Smooth muscle cell (in vitro differentiated cells): ENCODE results near the gene OR2A25. TPM values are rescaled to one million over a fixed set of nuclear protein-coding genes. Genes with fewer than 3 reads are reported as not detected.
"Not testable (repeated sequence)": the region's sequence is repeated elsewhere in the genome, so short reads cannot be mapped to it uniquely, and the experiment has no call there.

ENCODE experiments used
- DNase-seq: peaks from one replicate; lab custom pipeline; 2025; ENCODE audit not compliant: unreplicated experiment; lab: John Stamatoyannopoulos, UW
- H2AFZ ChIP-seq: fragments of 200-600 bp; sonication (generic); 2 replicates; pipeline ENCODE4 v1.6.0; 2016; ENCODE audit warnings: antibody characterized with exemption, low read depth, mild to moderate bottlenecking
- H3F3A ChIP-seq: fragments of 200-600 bp; sonication (generic); 2 replicates; pipeline ENCODE4 v1.6.0; 2017; ENCODE audit warnings: antibody characterized with exemption, low read depth
- H3K27ac ChIP-seq: fragments of 200-600 bp; sonication (generic); 2 replicates; pipeline ENCODE4 v1.5.1; 2016; ENCODE audit warnings: low read depth, mild to moderate bottlenecking
- H3K27me3 ChIP-seq: fragments of 200-600 bp; sonication (generic); 2 replicates; pipeline ENCODE4 v1.6.1; 2016; ENCODE audit warnings: low read depth, mild to moderate bottlenecking
- H3K36me3 ChIP-seq: fragments of 200-600 bp; sonication (generic); 2 replicates; pipeline ENCODE4 v1.5.1; 2016; ENCODE audit warnings: low read depth
- H3K4me1 ChIP-seq: fragments of 200-600 bp; sonication (generic); 2 replicates; pipeline ENCODE4 v1.5.1; 2016; ENCODE audit warnings: low read depth
- H3K4me2 ChIP-seq: fragments of 200-600 bp; sonication (generic); 2 replicates; pipeline ENCODE4 v1.6.0; 2016; ENCODE audit warnings: mild to moderate bottlenecking
- H3K4me3 ChIP-seq: fragments of 200-600 bp; sonication (generic); 2 replicates; pipeline ENCODE4 v1.5.1; 2016; ENCODE audit warnings: mild to moderate bottlenecking
- H3K79me2 ChIP-seq: fragments of 200-600 bp; sonication (generic); 2 replicates; pipeline ENCODE4 v1.6.0; 2016; ENCODE audit warnings: low read depth, mild to moderate bottlenecking
- H3K9ac ChIP-seq: fragments of 200-600 bp; sonication (generic); 2 replicates; pipeline ENCODE4 v1.6.0; 2016; ENCODE audit warnings: low read depth
- H3K9me3 ChIP-seq: fragments of 200-600 bp; sonication (generic); replicated peaks from 2 replicates; pipeline ENCODE4 v1.5.1; 2016; ENCODE audit warnings: low read depth
- H4K20me1 ChIP-seq: fragments of 200-600 bp; sonication (generic); 2 replicates; pipeline ENCODE4 v1.6.0; 2016; ENCODE audit warnings: low read depth
- WGBS: methylation state at CpG from one replicate; pipeline ENCODE4 v1.1.7; 2016; ENCODE audit warnings: low lambda C conversion rate; 5-methylcytosine and 5-hydroxymethylcytosine counted together
- polyA plus RNA-seq: library from polyadenylated mRNA; unstranded; fragments of >200 nt; fragmentation: Nextera tagmentation; extraction: Ambion mirVana; gene quantifications from 2 replicates; pipeline ENCODE4 v1.2.1, GENCODE V29; 2016
- total RNA-seq: library from RNA; depleted of rRNA; stranded (reverse); fragments of >200 nt; gene quantifications from 2 replicates; pipeline ENCODE4 v1.2.3, GENCODE V29; 2014
- TF ChIP-seq, protein P1 (sequence below): fragments of 200-600 bp; sonication (generic); IDR thresholded peaks from 2 replicates; pipeline ENCODE4 v1.5.1; 2017; ENCODE audit warnings: borderline replicate concordance, mild to moderate bottlenecking, antibody characterized with exemption; ENCODE audit not compliant: insufficient read depth, poor library complexity, severe bottlenecking

Gene OR2A25
- total and polyA plus RNA-seq, 2 experiments from 2014 or later, result not detected

DNA sequence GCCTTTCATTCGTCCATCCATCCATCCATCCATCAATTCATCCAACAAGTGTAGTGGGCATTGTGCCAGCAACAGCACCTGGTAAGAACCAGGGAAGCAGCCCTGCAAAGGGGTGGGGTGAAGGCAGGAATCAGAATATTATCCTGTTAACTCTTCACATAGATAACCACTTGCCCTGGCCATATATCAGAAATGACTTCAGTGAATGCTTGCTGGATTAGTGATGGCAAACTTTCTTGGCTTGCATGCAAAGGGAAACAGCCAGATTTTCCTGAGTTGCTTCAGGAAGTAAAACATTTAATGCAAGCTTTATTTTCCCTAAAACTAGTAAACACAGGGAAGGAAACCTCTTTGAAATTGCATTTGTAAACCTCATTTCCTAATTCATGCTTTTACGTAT lies 20.1 kb upstream of the OR2A25 start:
- H2AFZ ChIP-seq, result no peak overlapping the region
- H3K27ac ChIP-seq, result peak overlapping the region; percentile 61
- H3K4me3 ChIP-seq, result no peak overlapping the region
- TF ChIP-seq, protein P1, sequence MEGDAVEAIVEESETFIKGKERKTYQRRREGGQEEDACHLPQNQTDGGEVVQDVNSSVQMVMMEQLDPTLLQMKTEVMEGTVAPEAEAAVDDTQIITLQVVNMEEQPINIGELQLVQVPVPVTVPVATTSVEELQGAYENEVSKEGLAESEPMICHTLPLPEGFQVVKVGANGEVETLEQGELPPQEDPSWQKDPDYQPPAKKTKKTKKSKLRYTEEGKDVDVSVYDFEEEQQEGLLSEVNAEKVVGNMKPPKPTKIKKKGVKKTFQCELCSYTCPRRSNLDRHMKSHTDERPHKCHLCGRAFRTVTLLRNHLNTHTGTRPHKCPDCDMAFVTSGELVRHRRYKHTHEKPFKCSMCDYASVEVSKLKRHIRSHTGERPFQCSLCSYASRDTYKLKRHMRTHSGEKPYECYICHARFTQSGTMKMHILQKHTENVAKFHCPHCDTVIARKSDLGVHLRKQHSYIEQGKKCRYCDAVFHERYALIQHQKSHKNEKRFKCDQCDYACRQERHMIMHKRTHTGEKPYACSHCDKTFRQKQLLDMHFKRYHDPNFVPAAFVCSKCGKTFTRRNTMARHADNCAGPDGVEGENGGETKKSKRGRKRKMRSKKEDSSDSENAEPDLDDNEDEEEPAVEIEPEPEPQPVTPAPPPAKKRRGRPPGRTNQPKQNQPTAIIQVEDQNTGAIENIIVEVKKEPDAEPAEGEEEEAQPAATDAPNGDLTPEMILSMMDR, result no peak
- H3K4me2 ChIP-seq, result peak overlapping the region; percentile 66
- H3K4me1 ChIP-seq, result peaks cover 5% of the 10 kb centered on the region
- no peaks in the 10 kb centered on the region for H3K79me2 ChIP-seq
- H3F3A ChIP-seq, result peaks cover 5% of the 10 kb centered on the region
- H3K9me3 ChIP-seq, result no peaks in the 10 kb centered on the region
- DNase-seq, result no peak
- H3K27me3 ChIP-seq, result no peaks in the 10 kb centered on the region
- no peaks in the 10 kb centered on the region for H4K20me1 ChIP-seq
- 82% methylated on average over 2 of the region's 2 CpGs for WGBS
- no peak overlapping the region for H3K9ac ChIP-seq
- no peaks in the 10 kb centered on the region for H3K36me3 ChIP-seq

DNA sequence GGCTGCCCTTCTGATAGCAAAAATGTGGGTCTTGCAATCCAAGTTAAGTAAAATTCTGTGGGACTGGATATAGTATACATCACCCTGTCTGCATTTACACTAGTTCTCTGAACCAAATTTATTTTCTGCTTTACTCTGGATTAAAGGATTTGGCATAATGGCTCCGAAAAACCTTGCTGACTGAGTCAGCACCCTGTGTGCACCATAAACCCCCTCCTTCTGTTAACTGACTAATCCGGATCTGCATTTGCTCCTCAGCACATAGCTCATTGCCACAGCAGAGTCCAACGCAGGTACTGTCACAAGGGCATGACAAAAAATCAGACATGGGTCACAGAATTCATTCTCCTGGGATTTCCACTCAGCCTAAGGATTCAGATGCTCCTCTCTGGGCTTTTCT lies 19.5 kb upstream of the OR2A25 start:
- H3K36me3 ChIP-seq, result no peaks in the 10 kb centered on the region
- H3K4me2 ChIP-seq, result peak overlapping the region; percentile 66
- H3K4me1 ChIP-seq, result peaks cover 5% of the 10 kb centered on the region
- no peak overlapping the region for H3K4me3 ChIP-seq
- H3K9ac ChIP-seq, result no peak overlapping the region
- H3K27me3 ChIP-seq, result no peaks in the 10 kb centered on the region
- DNase-seq, result no peak
- no peaks in the 10 kb centered on the region for H4K20me1 ChIP-seq
- H3K27ac ChIP-seq, result peak overlapping the region; percentile 61
- H3K79me2 ChIP-seq, result no peaks in the 10 kb centered on the region
- H2AFZ ChIP-seq, result no peak overlapping the region
- TF ChIP-seq, protein P1, result no peak
- H3F3A ChIP-seq, result peaks cover 5% of the 10 kb centered on the region
- 12% methylated on average over 3 of the region's 3 CpGs for WGBS
- H3K9me3 ChIP-seq, result no peaks in the 10 kb centered on the region

DNA sequence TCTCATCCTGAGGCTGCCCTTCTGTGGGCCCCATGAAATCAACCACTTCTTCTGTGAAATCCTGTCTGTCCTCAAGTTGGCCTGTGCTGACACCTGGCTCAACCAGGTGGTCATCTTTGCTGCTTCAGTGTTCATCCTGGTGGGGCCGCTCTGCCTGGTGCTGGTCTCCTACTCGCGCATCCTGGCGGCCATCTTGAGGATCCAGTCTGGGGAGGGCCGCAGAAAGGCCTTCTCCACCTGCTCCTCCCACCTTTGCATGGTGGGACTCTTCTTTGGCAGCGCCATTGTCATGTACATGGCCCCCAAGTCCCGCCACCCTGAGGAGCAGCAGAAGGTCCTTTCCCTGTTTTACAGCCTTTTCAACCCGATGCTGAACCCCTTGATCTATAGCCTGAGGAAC lies 18.7 kb upstream of the OR2A25 start:
- H3K4me1 ChIP-seq, H3K4me3 ChIP-seq, H3K9ac ChIP-seq, H3K27me3 ChIP-seq, H3K27ac ChIP-seq, H3F3A ChIP-seq, H3K9me3 ChIP-seq, DNase-seq, H2AFZ ChIP-seq, H4K20me1 ChIP-seq, H3K36me3 ChIP-seq, H3K4me2 ChIP-seq, H3K79me2 ChIP-seq: not testable (repeated sequence)
- 96% methylated on average over 8 of the region's 8 CpGs for WGBS

DNA sequence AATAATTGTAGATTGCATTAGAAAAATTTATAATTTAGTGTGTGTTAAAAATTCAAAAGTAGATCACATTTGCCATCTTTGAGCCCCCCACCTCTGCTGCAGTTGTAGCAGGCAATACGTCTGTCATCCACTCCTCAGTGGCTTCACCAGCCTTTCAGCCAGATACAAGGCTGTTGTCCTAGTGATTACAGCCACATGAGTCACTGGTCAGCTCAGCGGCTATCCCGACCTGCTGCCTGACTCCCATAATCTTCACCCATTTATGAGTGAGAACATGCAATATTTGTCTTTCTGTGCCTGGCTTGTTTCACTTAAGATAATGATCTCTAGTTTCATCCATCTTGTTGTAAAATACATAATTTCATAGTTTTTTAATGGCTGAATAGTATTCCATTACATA lies 11.7 kb upstream of the OR2A25 start:
- no peaks in the 10 kb centered on the region for H3K9me3 ChIP-seq
- H3F3A ChIP-seq, result no peaks in the 10 kb centered on the region
- TF ChIP-seq, protein P1, result no peak
- no peak overlapping the region for H3K9ac ChIP-seq
- H4K20me1 ChIP-seq, result no peaks in the 10 kb centered on the region
- no peak overlapping the region for H2AFZ ChIP-seq
- DNase-seq, result no peak
- H3K4me3 ChIP-seq, result no peak overlapping the region
- no peak overlapping the region for H3K4me2 ChIP-seq
- no peak overlapping the region for H3K27ac ChIP-seq
- no peaks in the 10 kb centered on the region for H3K27me3 ChIP-seq
- no peaks in the 10 kb centered on the region for H3K79me2 ChIP-seq
- 4% methylated on average over 3 of the region's 3 CpGs for WGBS
- no peaks in the 10 kb centered on the region for H3K36me3 ChIP-seq
- no peaks in the 10 kb centered on the region for H3K4me1 ChIP-seq
